ENCODE results near the gene LOXL3. TPM values are rescaled to one million over a fixed set of nuclear protein-coding genes. Genes with fewer than 3 reads are reported as not detected.

LOXL3 gene, protein sequence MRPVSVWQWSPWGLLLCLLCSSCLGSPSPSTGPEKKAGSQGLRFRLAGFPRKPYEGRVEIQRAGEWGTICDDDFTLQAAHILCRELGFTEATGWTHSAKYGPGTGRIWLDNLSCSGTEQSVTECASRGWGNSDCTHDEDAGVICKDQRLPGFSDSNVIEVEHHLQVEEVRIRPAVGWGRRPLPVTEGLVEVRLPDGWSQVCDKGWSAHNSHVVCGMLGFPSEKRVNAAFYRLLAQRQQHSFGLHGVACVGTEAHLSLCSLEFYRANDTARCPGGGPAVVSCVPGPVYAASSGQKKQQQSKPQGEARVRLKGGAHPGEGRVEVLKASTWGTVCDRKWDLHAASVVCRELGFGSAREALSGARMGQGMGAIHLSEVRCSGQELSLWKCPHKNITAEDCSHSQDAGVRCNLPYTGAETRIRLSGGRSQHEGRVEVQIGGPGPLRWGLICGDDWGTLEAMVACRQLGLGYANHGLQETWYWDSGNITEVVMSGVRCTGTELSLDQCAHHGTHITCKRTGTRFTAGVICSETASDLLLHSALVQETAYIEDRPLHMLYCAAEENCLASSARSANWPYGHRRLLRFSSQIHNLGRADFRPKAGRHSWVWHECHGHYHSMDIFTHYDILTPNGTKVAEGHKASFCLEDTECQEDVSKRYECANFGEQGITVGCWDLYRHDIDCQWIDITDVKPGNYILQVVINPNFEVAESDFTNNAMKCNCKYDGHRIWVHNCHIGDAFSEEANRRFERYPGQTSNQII
- polyA plus RNA-seq (ENCODE audit: insufficient read length in 3 of 3): 10 to 100 TPM in 2 of 3 donors, 1 to 10 TPM in 1; 9.6 to 11.0 (median 10.8) TPM
- long read RNA-seq, donor 1, partial matches to known transcripts: 0 of 6 reads
- long read RNA-seq, donor 1, other reads (novel, unspliced or antisense): 5 of 6 reads
- long read RNA-seq, donor 2, partial matches to known transcripts: 12 of 13 reads
- long read RNA-seq, donor 2, other reads (novel, unspliced or antisense): 0 of 13 reads
- long read RNA-seq, donor 3, partial matches to known transcripts: 10 of 13 reads
- long read RNA-seq, donor 3, other reads (novel, unspliced or antisense): 0 of 13 reads
- long read RNA-seq, donor 4, partial matches to known transcripts: 33 of 33 reads
- long read RNA-seq, donor 4, other reads (novel, unspliced or antisense): 0 of 33 reads
- long read RNA-seq, donor 5: 0 reads
- long read RNA-seq, donor 6, partial matches to known transcripts: 6 of 9 reads
- long read RNA-seq, donor 6, other reads (novel, unspliced or antisense): 0 of 9 reads
- long read RNA-seq, donor 7, partial matches to known transcripts: 5 of 8 reads
- long read RNA-seq, donor 7, other reads (novel, unspliced or antisense): 0 of 8 reads
- long read RNA-seq, donor 8, transcript LOXL3-201 (14 exons, 3,502 nt): major isoform, 7 of 24 reads
- long read RNA-seq, donor 8, partial matches to known transcripts: 12 of 24 reads
- long read RNA-seq, donor 8, other reads (novel, unspliced or antisense): 5 of 24 reads
- long read RNA-seq, donor 9: 0 reads
- long read RNA-seq, donor 10, partial matches to known transcripts: 6 of 9 reads
- long read RNA-seq, donor 10, other reads (novel, unspliced or antisense): 0 of 9 reads
- long read RNA-seq, donor 11, partial matches to known transcripts: 34 of 41 reads
- long read RNA-seq, donor 11, other reads (novel, unspliced or antisense): 5 of 41 reads
- long read RNA-seq, donor 12, partial matches to known transcripts: 0 of 3 reads
- long read RNA-seq, donor 12, other reads (novel, unspliced or antisense): 0 of 3 reads
- long read RNA-seq, donor 13, partial matches to known transcripts: 5 of 13 reads
- long read RNA-seq, donor 13, other reads (novel, unspliced or antisense): 5 of 13 reads
- long read RNA-seq, donor 14, partial matches to known transcripts: 32 of 50 reads
- long read RNA-seq, donor 14, other reads (novel, unspliced or antisense): 17 of 50 reads
- long read RNA-seq, donor 15, partial matches to known transcripts: 5 of 7 reads
- long read RNA-seq, donor 15, other reads (novel, unspliced or antisense): 0 of 7 reads
- long read RNA-seq, donor 16, transcript LOXL3-201 (14 exons, 3,502 nt): major isoform, 10 of 33 reads
- long read RNA-seq, donor 16, partial matches to known transcripts: 22 of 33 reads
- long read RNA-seq, donor 16, other reads (novel, unspliced or antisense): 0 of 33 reads

GRCh38 chr2:74553892-74554819, at the start of gene LOXL3, which contains the start of gene DOK1:
LOXL3 (minus strand) TSS chr2:74553942; CDS start chr2:74552634, 1,308 bp downstream.
DOK1 (plus strand) TSS chr2:74554720; CDS start chr2:74554755, 35 bp downstream.
- DNase-seq (ENCODE audit: extremely low read depth in 1 of 11, low read depth in 9 of 11, low spot score in 4 of 11): peak in 10 of 11 donors; percentile 76 to 93 (median 87)

DNA sequence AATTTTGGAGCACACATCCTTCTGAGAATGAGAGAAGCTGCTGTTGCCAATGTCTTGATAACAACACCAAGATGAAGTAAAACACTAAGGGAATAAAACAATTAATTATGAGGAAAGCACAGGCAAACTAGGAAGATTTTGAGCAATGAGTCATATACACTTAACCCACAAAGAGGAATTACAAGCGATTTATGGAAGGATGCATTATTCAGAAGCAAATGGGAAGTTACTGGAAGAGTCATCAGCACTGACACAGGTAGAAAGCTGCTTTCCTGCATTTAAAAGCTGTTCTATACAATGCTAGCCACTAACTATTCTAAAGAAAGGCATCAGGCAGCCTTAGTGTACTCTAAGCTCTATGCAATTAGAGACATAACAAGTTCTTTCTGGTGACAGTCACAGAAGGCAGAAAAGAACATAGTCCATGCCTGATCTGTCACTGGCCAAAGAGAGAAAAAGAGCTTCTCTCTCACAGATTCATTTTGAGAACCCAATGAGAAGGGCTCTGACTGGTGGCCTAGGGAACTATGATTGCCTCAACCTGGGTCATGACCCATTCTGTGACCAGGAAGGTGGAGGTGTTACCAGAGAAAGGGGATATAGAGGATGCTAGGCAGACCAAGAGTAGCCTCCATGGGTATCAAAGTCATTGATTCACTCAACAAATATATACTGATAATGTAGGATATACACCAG, 49.0 kb upstream of the LOXL3 start:
- no peak for DNase-seq (ENCODE audit: extremely low read depth in 1 of 11, low read depth in 9 of 11, low spot score in 4 of 11)

DNA sequence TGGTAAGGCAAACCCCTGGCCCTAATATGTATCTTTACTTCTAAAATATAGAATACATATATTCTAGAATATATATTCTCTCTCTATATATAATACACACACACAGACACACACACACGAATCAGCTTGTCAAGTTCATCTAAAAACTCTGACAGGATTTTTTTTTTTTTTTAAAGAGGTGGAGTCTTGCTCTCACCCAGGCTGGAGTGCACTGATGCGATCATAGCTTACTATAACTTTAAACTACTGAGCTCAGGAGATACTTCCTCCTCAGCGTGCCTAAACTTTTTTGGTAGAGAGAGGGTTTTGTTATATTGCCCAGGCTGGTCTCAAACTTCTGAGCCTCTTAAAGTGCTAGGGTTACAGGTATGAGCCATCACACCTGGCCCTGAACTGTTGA, 45.9 kb upstream of the LOXL3 start:
- DNase-seq (ENCODE audit: extremely low read depth in 1 of 11, low read depth in 9 of 11, low spot score in 4 of 11): no peak

DNA sequence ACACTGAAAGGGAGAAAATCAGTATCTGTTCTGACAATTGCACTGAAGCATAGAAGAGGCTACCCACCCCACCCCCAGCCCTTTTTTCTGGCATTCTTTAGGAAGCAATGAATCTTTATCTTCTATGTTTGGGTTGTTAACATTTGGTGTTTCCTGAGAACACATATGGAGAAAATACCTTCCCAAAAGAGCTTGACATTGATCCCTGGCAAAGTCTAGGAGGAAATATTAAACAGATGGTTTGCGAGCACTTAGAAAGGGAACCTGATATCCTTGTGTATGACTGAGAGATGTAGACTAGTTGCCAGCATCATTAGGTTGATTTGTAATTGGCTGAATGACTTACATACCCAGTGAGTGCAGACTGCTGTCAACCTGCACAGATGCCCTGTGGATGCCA, 43.7 kb upstream of the LOXL3 start:
- DNase-seq (ENCODE audit: extremely low read depth in 1 of 11, low read depth in 9 of 11, low spot score in 4 of 11): no peak

GRCh38 chr2:74596584-74596983, 42.8 kb upstream of the LOXL3 start:
- no peak for DNase-seq (ENCODE audit: extremely low read depth in 1 of 11, low read depth in 9 of 11, low spot score in 4 of 11)

DNA sequence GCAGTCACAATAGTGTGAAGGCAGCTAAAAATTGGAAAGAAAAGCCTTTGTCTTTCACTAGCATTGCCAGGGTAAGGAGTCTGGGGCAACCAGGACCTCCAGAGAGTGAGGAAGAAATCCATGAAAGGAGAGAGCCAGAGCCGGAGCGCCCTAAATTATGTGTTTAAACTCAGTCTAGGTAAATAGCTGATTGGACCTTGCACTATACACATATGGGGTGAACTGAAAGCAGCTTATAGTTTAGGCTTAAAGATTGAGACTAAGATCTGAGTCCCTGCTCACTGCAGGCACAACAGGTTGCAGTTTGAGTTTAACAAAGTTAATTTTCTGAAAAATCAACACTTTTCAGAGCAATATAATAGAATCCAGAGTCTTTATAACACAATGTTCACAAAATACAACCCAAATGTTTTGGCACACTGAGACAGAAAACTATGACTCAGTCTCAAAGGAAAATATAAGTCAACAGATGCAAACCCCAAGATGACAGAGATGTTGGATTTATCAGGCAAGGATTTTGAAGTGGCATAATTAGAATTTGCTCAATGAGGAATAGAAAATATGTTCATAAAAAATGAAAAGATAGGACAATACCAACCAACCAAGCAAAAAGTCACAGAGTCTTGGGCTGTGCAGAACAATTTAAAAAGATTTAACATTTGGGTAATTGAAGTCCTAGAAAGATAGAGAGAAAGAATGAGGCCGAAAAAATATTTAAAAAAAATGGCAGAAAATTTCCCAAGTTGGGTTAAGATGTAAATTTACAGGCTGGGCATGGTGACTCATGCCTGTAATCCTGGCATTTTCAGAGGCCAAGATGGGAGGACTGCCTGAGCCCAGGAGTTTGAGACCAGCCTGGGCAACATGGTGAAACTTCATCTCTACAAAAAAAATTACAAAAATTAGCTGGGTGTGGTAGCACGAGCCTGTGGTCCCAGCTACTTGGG, 40.4 kb upstream of the LOXL3 start:
- DNase-seq (ENCODE audit: extremely low read depth in 1 of 11, low read depth in 9 of 11, low spot score in 4 of 11): no peak

GRCh38 chr2:74588664-74589063, 34.9 kb upstream of the LOXL3 start:
- DNase-seq (ENCODE audit: extremely low read depth in 1 of 11, low read depth in 9 of 11, low spot score in 4 of 11): no peak

- DNase-seq (ENCODE audit: extremely low read depth in 1 of 11, low read depth in 9 of 11, low spot score in 4 of 11): peak; percentile 17 to 65 (median 51)
Observed at GRCh38 chr2:74587664-74588277, 34.0 kb upstream of the LOXL3 start.

GRCh38 chr2:74585406-74586185, 31.9 kb upstream of the LOXL3 start:
- no peak for DNase-seq (ENCODE audit: extremely low read depth in 1 of 11, low read depth in 9 of 11, low spot score in 4 of 11)

DNA sequence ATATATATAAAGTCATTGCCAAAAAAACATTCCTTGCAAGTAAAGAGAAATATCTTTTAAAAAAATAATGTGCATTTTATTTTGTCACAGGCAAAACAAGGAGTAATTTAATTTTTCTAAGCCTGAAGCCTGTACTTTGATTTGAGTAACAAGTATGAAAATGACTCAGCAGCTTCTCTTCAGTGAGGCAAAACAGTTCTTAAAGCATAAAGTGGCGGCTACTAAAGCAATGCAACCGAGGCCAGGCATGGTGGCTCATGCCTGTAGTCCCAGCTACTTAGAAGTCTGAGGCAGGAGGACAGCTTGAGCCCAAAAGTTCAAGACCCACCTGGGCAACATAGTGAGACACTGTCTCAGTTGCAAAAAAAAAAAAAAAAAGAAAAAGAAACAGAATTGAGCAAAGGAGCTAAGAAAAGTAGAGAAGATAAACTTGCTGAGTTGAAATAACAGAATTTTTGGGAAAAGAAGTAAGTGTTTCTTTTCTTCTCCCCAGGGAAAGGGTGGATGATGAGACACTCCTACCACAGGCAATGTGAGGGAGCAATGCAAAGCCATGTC, 30.4 kb upstream of the LOXL3 start:
- no peak for DNase-seq (ENCODE audit: extremely low read depth in 1 of 11, low read depth in 9 of 11, low spot score in 4 of 11)

DNA sequence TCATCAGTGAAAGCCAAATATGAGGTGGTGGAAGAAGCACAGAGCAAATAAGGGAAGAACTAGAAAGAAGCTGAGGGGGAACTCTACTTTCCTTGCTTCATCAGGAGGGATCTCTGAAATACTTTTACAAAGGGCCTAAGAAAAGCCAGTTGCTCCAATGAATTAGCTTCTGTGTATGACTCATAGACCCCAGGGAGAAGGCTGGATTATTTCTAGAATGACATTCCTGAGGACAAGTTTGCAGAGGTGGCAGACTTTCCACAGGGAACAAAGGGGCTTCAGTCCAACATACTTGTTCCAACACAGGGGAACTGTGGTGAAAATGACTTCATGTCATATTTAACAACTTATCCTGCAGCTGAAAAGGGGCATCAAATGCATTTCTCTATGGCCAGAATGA, 29.8 kb upstream of the LOXL3 start:
- no peak for DNase-seq (ENCODE audit: extremely low read depth in 1 of 11, low read depth in 9 of 11, low spot score in 4 of 11)

GRCh38 chr2:74582184-74582583, 28.4 kb upstream of the LOXL3 start:
- no peak for DNase-seq (ENCODE audit: extremely low read depth in 1 of 11, low read depth in 9 of 11, low spot score in 4 of 11)

DNA sequence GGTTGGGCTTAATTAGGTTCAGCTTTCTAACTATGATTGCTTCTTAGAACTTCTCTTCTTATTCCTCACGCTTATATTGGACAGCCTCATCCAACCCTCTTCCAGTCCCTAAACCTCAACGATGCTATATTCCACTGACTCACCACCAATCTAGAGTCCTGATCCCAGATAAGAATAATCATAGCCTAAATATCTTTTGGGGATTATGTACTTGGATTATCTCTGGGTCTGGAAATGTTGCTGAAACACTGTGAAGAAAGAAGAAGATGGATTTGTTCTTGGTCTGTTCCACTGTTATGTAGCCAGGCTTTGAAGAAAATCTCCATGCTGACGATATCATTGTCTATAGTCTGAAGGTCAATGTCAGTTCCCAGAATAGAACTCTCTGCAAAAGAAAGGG, 27.7 kb upstream of the LOXL3 start:
- no peak for DNase-seq (ENCODE audit: extremely low read depth in 1 of 11, low read depth in 9 of 11, low spot score in 4 of 11)
